Frontal cortex (tissue), 4 donors: ENCODE results near the gene ACAD8. TPM values are rescaled to one million over a fixed set of nuclear protein-coding genes. Genes with fewer than 3 reads are reported as not detected.
"Not testable (repeated sequence)": the region's sequence is repeated elsewhere in the genome, so short reads cannot be mapped to it uniquely, and the experiment has no call there.

Experiments used
- DNase-seq, 2 donors: peaks; one replicate each; pipeline ENCODE4 v3.0.0; 2012; ENCODE audit warnings: low spot score in 2 of 2
- FAIRE-seq: peaks from 2 replicates; lab custom pipeline; 2012; peaks lifted over from hg19 to GRCh38; lab: Jason Lieb, UNC
- total RNA-seq: library from RNA; depleted of rRNA; stranded (reverse); fragments of >200 nt; gene quantifications from one replicate; pipeline ENCODE4 v1.2.3, GENCODE V29; 2014
- donor health status: control.
- donor health status: control.
- donor health status: control.

The ACAD8 gene
- total RNA-seq, 1 donor from 2014 or later, result 24.5 TPM

- DNase-seq (no peak), FAIRE-seq (no peak)
Observed at GRCh38 chr11:134283461-134284230, 30.3 kb downstream of the ACAD8 start.

- not testable (repeated sequence) for FAIRE-seq, DNase-seq
Observed at GRCh38 chr11:134284349-134284748, 31.0 kb downstream of the ACAD8 start.

- no peak for FAIRE-seq
Observed at GRCh38 chr11:134287561-134287960, 34.2 kb downstream of the ACAD8 start.

GRCh38 chr11:134288486-134288885 lies 35.1 kb downstream of the ACAD8 start:
- no peak for FAIRE-seq
- DNase-seq, result no peak

More at GRCh38 chr11:134287561-134287960, 34.2 kb downstream of the ACAD8 start:
- no peak for DNase-seq

GRCh38 chr11:134289167-134289566 lies 35.8 kb downstream of the ACAD8 start:
- DNase-seq (no peak), FAIRE-seq (no peak)

- DNase-seq, result no peak
- FAIRE-seq, result no peak
Observed at GRCh38 chr11:134289789-134290188, 36.4 kb downstream of the ACAD8 start.

- no peak for FAIRE-seq
- DNase-seq, result no peak
Observed at GRCh38 chr11:134290646-134291045, 37.3 kb downstream of the ACAD8 start.

- FAIRE-seq, result no peak
- DNase-seq, result no peak
Observed at GRCh38 chr11:134291196-134291595, 37.8 kb downstream of the ACAD8 start.

GRCh38 chr11:134292661-134293060 lies 39.3 kb downstream of the ACAD8 start:
- no peak for DNase-seq
- FAIRE-seq, result no peak

- FAIRE-seq (no peak), DNase-seq (no peak)
Observed at GRCh38 chr11:134293119-134294113, 40.0 kb downstream of the ACAD8 start.

GRCh38 chr11:134294664-134295063 lies 41.3 kb downstream of the ACAD8 start:
- DNase-seq, result no peak
- FAIRE-seq, result no peak

GRCh38 chr11:134312223-134312622 lies 58.9 kb downstream of the ACAD8 start:
- DNase-seq, result no peak
- no peak for FAIRE-seq

- DNase-seq (no peak), FAIRE-seq (no peak)
Observed at GRCh38 chr11:134312807-134313206, 59.4 kb downstream of the ACAD8 start.

- FAIRE-seq, result no peak
- no peak for DNase-seq
Observed at GRCh38 chr11:134313379-134313778, 60.0 kb downstream of the ACAD8 start.

GRCh38 chr11:134313821-134314607 lies 60.6 kb downstream of the ACAD8 start:
- FAIRE-seq, result no peak
- DNase-seq, result no peak

Other genes with a start within 250 kb of the ACAD8 start
- gene JAM3, start 184.5 kb upstream of the ACAD8 start, total RNA-seq, result 39.5 TPM
- gene NCAPD3, start 29.6 kb upstream of the ACAD8 start, total RNA-seq, result 11.0 TPM
- gene VPS26B, start 28.9 kb upstream of the ACAD8 start, total RNA-seq, result 61.1 TPM
- gene THYN1, start 216 bp upstream of the ACAD8 start, total RNA-seq, result 44.4 TPM
- 0.41 TPM for gene GLB1L3, start 22.8 kb downstream of the ACAD8 start, total RNA-seq
- gene GLB1L2, start 78.4 kb downstream of the ACAD8 start, total RNA-seq, result 1.2 TPM
- 47.3 TPM for gene B3GAT1, start 158.7 kb downstream of the ACAD8 start, total RNA-seq